Activated B cell treated with CpG ODN at 0.5 μM for 24 hours (primary cell): ENCODE measurements around the gene SPRED1. TPM values are rescaled to one million over a fixed set of nuclear protein-coding genes. Genes with fewer than 3 reads are reported as not detected.

ENCODE experiments used
- ATAC-seq: fragments of 200-7000 bp; cut with Tn5 transposase; one replicate; pipeline ENCODE4 v1.10.0; 2021; ENCODE audit warnings: low read depth, mild to moderate bottlenecking, moderate library complexity
- CTCF ChIA-PET: fragments of 350-600 bp; sonication (Branson Sonifier 250); formaldehyde crosslinking; loops from one replicate; lab custom pipeline; 2021; ENCODE audit warnings: antibody characterized with exemption; lab: Charles Lee
- POLR2A ChIA-PET: fragments of 350-600 bp; sonication (Branson Sonifier 250); formaldehyde crosslinking; loops from one replicate; lab custom pipeline; 2021; ENCODE audit warnings: antibody characterized with exemption; lab: Charles Lee
- DNase-seq: peaks from one replicate; pipeline ENCODE4 v3.0.0; 2022
- H3K27ac Mint-ChIP-seq: one replicate; pipeline ENCODE4 v1.8.0; 2020; ENCODE audit warnings: mixed read lengths
- H3K27me3 Mint-ChIP-seq: one replicate; pipeline ENCODE4 v1.8.0; 2021; ENCODE audit warnings: mixed read lengths
- H3K36me3 Mint-ChIP-seq: one replicate; pipeline ENCODE4 v1.8.0; 2021; ENCODE audit warnings: low read depth, mixed read lengths
- H3K4me1 Mint-ChIP-seq: one replicate; pipeline ENCODE4 v1.8.0; 2021; ENCODE audit warnings: mixed read lengths
- H3K4me3 Mint-ChIP-seq: one replicate; pipeline ENCODE4 v1.8.0; 2020; ENCODE audit warnings: mild to moderate bottlenecking, mixed read lengths
- H3K9me3 Mint-ChIP-seq: one replicate; pipeline ENCODE4 v1.8.0; 2020; ENCODE audit warnings: mixed read lengths
- intact Hi-C: fragments of 100-400 bp; cut with micrococcal nuclease; formaldehyde crosslinking; loops from one replicate; pipeline ENCODE4 v1.15.1; 2024
- total RNA-seq: library from RNA; stranded (reverse); gene quantifications from 2 replicates; pipeline ENCODE4 v1.2.3, GENCODE V29; 2022
- TF ChIP-seq, protein P1 (sequence below): fragments of 200-600 bp; IDR thresholded peaks from one replicate; pipeline ENCODE4 v1.8.0; 2022; ENCODE audit warnings: antibody characterized with exemption, mild to moderate bottlenecking

SPRED1 gene
- total RNA-seq, 1 donor from 2014 or later, result 1.4 TPM

DNA sequence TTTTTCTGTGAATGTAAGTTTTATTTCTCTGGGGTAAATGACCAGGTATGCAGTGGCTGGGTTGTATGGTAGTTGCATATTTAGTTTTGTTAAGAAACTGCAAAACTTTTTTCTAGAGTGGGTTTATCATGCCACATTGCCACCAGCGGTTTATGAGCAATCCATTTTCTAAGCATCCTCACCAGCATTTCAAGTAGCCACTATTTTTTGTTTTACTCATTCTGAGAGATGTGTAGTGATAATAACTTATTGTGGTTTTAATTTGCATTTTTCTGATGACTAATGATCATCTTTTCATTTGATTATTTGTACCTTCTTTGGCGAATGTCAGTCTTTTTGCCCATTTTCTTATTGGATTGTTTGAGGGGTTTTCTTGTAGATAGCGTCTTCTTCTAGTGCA, 56.2 kb downstream of the SPRED1 start:
- ChIA-PET POLR2A (no interaction called here), CTCF (no interaction called here)
- ATAC-seq, result peak; percentile 21
- Mint-ChIP-seq H3K36me3 (no peaks in the 10 kb centered on the region), H3K4me1 (peaks cover 19% of the 10 kb centered on the region), H3K27me3 (no peaks in the 10 kb centered on the region), H3K4me3 (no peak overlapping the region), H3K27ac (no peak overlapping the region), H3K9me3 (no peaks in the 10 kb centered on the region)
- intact Hi-C loops, result loop anchor here (5.0 kb wide), 2 partner anchors 56 to 129 kb away; partner anchors contain the start of gene SPRED1
- DNase-seq, result no peak
- TF ChIP-seq, protein P1, sequence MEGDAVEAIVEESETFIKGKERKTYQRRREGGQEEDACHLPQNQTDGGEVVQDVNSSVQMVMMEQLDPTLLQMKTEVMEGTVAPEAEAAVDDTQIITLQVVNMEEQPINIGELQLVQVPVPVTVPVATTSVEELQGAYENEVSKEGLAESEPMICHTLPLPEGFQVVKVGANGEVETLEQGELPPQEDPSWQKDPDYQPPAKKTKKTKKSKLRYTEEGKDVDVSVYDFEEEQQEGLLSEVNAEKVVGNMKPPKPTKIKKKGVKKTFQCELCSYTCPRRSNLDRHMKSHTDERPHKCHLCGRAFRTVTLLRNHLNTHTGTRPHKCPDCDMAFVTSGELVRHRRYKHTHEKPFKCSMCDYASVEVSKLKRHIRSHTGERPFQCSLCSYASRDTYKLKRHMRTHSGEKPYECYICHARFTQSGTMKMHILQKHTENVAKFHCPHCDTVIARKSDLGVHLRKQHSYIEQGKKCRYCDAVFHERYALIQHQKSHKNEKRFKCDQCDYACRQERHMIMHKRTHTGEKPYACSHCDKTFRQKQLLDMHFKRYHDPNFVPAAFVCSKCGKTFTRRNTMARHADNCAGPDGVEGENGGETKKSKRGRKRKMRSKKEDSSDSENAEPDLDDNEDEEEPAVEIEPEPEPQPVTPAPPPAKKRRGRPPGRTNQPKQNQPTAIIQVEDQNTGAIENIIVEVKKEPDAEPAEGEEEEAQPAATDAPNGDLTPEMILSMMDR, result no peak

DNA sequence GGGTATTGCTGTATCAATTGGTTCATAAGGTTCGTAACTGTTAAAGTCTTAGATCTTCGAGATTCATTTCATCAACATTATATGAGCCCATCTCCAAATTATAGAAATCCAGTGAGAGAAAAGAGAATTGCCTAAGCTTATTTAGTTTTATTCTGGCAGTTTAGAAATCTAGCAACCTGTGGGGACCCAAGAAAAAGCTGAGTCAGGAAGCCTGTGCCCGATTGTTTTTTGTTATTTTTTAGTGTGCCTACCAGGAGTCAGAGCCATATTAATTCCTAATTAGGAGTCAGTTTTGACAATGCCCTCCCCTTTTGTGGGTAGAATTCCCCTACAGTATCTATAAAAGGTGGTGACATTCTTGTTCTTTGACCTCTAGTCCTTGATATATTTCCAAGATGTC, 59.6 kb downstream of the SPRED1 start:
- intact Hi-C loops, result no loop called here
- DNase-seq, result no peak
- ChIA-PET CTCF (no interaction called here), POLR2A (no interaction called here)
- Mint-ChIP-seq H3K27me3 (no peaks in the 10 kb centered on the region), H3K4me1 (peaks cover 12% of the 10 kb centered on the region), H3K9me3 (no peaks in the 10 kb centered on the region), H3K27ac (no peak overlapping the region), H3K36me3 (no peaks in the 10 kb centered on the region), H3K4me3 (no peak overlapping the region)
- ATAC-seq, result no peak
- TF ChIP-seq, protein P1, result no peak

DNA sequence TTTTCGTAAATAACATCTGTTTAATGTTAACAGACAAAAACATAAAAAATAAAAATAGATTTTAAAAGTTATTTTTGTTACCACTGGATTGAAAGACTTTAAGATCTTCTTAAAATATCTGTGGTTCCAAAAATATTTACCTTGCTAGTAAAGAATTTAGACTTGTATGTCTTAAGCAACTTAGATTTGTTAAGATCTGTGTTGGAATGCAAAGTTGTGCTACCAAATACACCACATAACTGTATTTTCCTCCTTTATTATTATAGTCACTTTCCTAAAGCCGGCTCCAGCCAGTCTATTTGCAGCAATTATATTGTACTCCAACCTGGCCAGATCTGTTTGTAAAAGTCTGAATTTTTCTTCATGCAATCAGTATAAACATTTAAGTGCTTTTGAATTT, 63.7 kb downstream of the SPRED1 start:
- intact Hi-C loops, result no loop called here
- no peaks in the 10 kb centered on the region for H3K4me1 Mint-ChIP-seq

DNA sequence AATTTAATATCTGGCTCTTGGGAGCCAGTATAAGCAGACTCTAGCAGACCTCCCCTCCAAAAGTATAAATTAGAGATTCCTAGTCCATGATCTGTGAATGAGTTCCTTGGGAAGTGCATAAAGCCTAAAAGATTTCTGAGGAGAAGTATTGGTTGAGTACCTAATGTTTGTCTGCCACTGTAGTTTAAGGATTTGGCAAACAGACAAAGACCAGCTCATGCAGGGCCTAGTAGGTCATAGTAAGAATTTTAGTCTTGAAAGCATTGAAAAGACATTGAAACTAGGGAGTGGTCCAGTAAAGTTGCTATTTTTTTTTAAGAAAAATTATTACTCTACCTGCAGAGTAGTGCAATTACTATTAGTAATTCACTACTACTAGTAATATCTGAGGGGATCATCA, 67.5 kb downstream of the SPRED1 start:
- DNase-seq, result no peak
- Mint-ChIP-seq H3K27ac (no peak overlapping the region), H3K4me1 (no peaks in the 10 kb centered on the region), H3K27me3 (no peaks in the 10 kb centered on the region), H3K4me3 (no peak overlapping the region), H3K9me3 (no peaks in the 10 kb centered on the region), H3K36me3 (no peaks in the 10 kb centered on the region)
- ATAC-seq, result no peak
- CTCF ChIA-PET, result no interaction called here
- TF ChIP-seq, protein P1, result no peak
- POLR2A ChIA-PET, result no interaction called here
- intact Hi-C loops, result no loop called here

More for the DNA sequence above, 63.7 kb downstream of the SPRED1 start:
- ChIA-PET CTCF (no interaction called here), POLR2A (no interaction called here)
- Mint-ChIP-seq H3K9me3 (no peaks in the 10 kb centered on the region), H3K36me3 (no peaks in the 10 kb centered on the region), H3K4me3 (no peak overlapping the region), H3K27ac (no peak overlapping the region), H3K27me3 (no peaks in the 10 kb centered on the region)
- ATAC-seq, result no peak
- DNase-seq, result no peak
- TF ChIP-seq, protein P1, result no peak

DNA sequence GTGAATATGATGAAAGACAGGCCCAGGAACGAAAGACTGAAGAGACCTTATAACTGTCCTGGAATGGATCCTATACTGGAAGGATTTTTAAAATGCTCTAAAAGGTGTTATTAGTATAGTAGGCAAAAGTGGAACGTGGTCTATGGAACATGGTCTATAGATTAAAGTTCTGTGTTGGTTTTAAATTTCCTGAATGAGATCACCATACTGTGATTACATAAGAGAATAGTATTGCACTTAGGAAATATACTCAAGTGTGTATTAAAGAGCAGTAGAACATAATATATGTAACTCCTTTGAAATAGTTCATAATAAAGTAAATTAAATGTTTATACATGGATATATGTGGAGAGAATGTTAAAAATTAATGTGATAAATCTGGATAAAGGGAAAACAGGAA, 68.2 kb downstream of the SPRED1 start:
- Mint-ChIP-seq H3K36me3 (no peaks in the 10 kb centered on the region), H3K9me3 (no peaks in the 10 kb centered on the region), H3K27ac (no peak overlapping the region), H3K4me3 (no peak overlapping the region), H3K4me1 (no peaks in the 10 kb centered on the region), H3K27me3 (no peaks in the 10 kb centered on the region)
- TF ChIP-seq, protein P1, result no peak
- intact Hi-C loops, result no loop called here
- DNase-seq, result no peak
- ChIA-PET POLR2A (no interaction called here), CTCF (no interaction called here)
- ATAC-seq, result no peak
